Measurements from ENCODE around the gene PLAC1. TPM values are rescaled to one million over a fixed set of nuclear protein-coding genes. Genes with fewer than 3 reads are reported as not detected.

Gene PLAC1
- total RNA-seq, 2 experiments from 2014 or later, result not detected

DNA sequence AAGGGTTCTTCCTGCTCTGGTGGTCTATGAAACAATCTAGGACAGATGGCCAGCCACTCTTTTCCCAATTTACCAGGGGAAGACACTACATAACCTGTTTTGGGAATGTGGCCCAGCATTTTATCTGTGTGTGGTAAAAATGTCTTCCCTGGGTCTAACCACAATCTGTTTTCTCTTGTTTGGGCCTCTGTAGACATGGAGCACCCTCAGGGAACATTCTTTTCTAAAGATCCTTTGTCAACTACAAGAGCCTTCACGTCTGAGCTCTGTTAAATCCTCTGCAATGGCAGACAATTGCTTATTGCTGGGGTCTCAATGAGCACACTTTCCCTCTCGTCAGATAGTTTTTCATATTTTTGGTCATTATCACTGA, 35.5 kb downstream of the PLAC1 start:
- Mint-ChIP-seq H3K9me3 (ENCODE audit: insufficient read depth) (no peaks in the 10 kb centered on the region), H3K36me3 (ENCODE audit: low read depth) (no peaks in the 10 kb centered on the region), H3K4me1 (ENCODE audit: low read depth) (peaks cover 12% of the 10 kb centered on the region), H3K27ac (no peak overlapping the region), H3K4me3 (no peak overlapping the region), H3K27me3 (ENCODE audit: low read depth) (no peaks in the 10 kb centered on the region)
- DNase-seq (no peak), ATAC-seq (no peak)
- POLR2A ChIA-PET, result no interaction called here
- CTCF ChIA-PET, result no interaction called here

DNA sequence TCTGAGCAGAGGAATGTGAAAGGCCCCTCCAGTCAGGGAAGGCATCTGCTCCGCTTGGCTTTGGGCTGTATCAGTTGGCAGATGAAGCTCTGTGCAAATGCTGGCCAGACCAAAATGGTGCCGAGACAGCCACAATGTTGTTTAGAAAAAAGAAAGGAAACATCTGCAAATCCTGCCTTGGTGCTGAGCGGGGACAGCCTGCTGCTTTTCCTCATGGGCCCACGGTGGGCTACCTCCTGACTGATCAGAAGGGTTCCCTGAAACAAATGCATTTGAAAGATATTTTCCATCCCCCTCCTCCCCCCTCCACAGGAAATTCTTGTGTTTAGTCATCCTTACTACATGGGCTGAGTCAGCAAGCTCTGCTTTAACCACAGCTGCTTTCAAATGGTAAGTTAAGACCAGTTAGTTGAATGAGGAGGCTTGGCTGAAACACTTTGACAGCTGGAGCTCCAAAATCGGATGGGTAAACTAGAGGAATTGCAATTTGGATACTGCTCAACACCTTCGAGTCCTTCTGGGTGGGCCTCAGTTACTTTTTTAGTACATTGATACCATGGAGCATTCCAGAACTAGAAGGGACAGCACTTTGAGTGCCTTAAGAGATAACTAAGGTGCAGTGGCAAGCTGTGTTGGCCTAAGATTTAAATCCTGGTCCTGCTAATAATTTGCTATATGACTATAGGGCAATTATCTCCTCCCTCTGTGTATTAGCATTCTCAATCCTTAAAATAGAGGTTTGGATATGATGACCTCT, 36.0 kb downstream of the PLAC1 start:
- no peaks in the 10 kb centered on the region for H3K9me3 Mint-ChIP-seq (ENCODE audit: insufficient read depth)
- H3K27ac Mint-ChIP-seq, result no peak overlapping the region
- DNase-seq (peak; percentile 22), ATAC-seq (no peak)
- no peak overlapping the region for H3K4me3 Mint-ChIP-seq
- POLR2A ChIA-PET, result no interaction called here
- CTCF ChIA-PET, result no interaction called here
- H3K36me3 Mint-ChIP-seq (ENCODE audit: low read depth), result no peaks in the 10 kb centered on the region
- peaks cover 12% of the 10 kb centered on the region for H3K4me1 Mint-ChIP-seq (ENCODE audit: low read depth)
- no peaks in the 10 kb centered on the region for H3K27me3 Mint-ChIP-seq (ENCODE audit: low read depth)

DNA sequence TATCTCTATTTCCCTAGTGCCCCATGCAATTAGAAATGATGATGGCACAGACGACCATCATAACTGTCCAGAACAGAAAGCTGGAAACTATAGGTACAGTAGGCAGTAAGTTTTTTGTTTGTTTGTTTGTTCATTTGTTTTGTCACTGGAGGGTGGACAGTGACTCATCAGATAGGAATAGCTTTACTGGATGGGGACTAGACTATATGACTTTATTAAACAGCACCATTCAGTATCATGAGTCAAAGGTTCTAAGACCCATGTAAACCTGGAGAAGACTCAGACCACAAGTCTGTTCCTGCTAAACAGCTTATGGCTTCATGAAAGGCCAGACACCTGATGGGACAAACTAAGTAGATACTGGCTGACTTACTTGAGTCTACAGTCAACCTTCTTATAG, 38.4 kb downstream of the PLAC1 start:
- DNase-seq (no peak), ATAC-seq (no peak)
- POLR2A ChIA-PET, result no interaction called here
- Mint-ChIP-seq H3K9me3 (ENCODE audit: insufficient read depth) (no peaks in the 10 kb centered on the region), H3K27ac (no peak overlapping the region), H3K36me3 (ENCODE audit: low read depth) (no peaks in the 10 kb centered on the region), H3K4me1 (ENCODE audit: low read depth) (peaks cover 12% of the 10 kb centered on the region), H3K4me3 (no peak overlapping the region), H3K27me3 (ENCODE audit: low read depth) (no peaks in the 10 kb centered on the region)
- CTCF ChIA-PET, result no interaction called here

DNA sequence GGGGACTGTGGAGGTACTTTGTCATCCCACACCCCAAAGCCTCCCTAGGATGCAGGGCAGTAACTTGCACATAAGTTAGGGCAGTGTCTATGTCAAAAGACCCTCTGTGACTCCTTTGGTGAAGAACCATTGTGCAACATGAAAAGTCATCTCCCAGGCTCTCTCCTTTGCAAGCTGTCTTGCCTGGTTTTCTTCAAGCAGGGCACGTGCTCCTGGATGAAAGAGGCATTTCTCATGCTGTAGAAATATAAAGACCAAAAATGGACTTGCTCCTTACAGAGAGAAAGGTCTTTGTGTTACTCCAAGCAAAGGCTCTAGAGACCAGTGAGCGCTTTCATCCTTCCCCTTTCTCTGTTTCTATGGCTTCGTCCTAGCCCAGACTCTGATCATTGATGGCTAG, 44.9 kb downstream of the PLAC1 start:
- no peaks in the 10 kb centered on the region for H3K4me1 Mint-ChIP-seq (ENCODE audit: low read depth)
- CTCF ChIA-PET, result no interaction called here
- H3K4me3 Mint-ChIP-seq, result no peak overlapping the region
- H3K27me3 Mint-ChIP-seq (ENCODE audit: low read depth), result peaks cover 2% of the 10 kb centered on the region
- H3K27ac Mint-ChIP-seq, result no peak overlapping the region
- no peak for ATAC-seq
- no peaks in the 10 kb centered on the region for H3K9me3 Mint-ChIP-seq (ENCODE audit: insufficient read depth)
- POLR2A ChIA-PET, result no interaction called here
- DNase-seq, result no peak
- H3K36me3 Mint-ChIP-seq (ENCODE audit: low read depth), result no peaks in the 10 kb centered on the region

DNA sequence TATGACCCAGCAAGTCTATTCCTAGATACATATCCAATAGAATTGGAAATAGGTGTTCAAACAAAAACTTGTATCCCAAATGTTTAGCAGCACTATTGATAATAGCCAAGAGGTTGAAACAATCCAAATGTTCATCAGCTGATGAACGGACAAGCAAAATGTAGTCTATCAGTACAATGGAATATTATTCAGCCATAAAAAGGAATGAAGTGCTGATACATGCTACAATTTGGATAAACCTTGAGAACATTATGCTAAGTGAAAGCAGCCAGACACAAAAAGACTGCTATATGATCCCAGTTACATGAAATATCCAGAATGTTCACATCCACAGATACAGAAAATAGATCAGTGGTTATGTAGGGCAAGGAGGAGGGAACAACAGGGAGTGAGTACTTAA, 50.1 kb downstream of the PLAC1 start:
- H3K36me3 Mint-ChIP-seq (ENCODE audit: low read depth), result no peaks in the 10 kb centered on the region
- ChIA-PET POLR2A (no interaction called here), CTCF (no interaction called here)
- H3K27me3 Mint-ChIP-seq (ENCODE audit: low read depth), result no peaks in the 10 kb centered on the region
- ATAC-seq (no peak), DNase-seq (no peak)
- no peak overlapping the region for H3K27ac Mint-ChIP-seq
- no peaks in the 10 kb centered on the region for H3K4me1 Mint-ChIP-seq (ENCODE audit: low read depth)
- H3K4me3 Mint-ChIP-seq, result no peak overlapping the region
- no peaks in the 10 kb centered on the region for H3K9me3 Mint-ChIP-seq (ENCODE audit: insufficient read depth)

DNA sequence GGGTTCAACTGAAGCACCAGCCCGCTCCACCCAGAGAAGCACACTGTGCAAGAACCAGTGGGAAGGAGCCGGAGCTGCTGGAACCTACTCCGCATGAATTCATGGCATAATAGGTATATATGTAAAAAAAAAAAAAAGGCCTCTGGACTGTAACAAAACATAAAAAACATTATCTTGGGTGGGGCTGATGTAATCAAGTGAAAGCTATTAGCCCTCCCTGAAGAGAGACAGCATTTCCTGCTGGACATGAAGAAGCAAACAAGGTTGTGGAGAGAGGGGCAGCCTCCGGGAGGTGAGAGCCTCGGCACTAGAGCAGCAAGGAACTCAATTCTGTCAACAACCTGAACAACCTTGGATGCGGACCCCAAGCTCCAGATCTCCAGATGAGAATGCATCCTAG, 50.7 kb downstream of the PLAC1 start:
- Mint-ChIP-seq H3K27me3 (ENCODE audit: low read depth) (no peaks in the 10 kb centered on the region), H3K9me3 (ENCODE audit: insufficient read depth) (peaks cover 3% of the 10 kb centered on the region), H3K36me3 (ENCODE audit: low read depth) (peaks cover 1% of the 10 kb centered on the region), H3K4me1 (ENCODE audit: low read depth) (no peaks in the 10 kb centered on the region), H3K27ac (no peak overlapping the region), H3K4me3 (no peak overlapping the region)
- POLR2A ChIA-PET, result no interaction called here
- no peak for ATAC-seq
- DNase-seq, result no peak
- CTCF ChIA-PET, result no interaction called here

DNA sequence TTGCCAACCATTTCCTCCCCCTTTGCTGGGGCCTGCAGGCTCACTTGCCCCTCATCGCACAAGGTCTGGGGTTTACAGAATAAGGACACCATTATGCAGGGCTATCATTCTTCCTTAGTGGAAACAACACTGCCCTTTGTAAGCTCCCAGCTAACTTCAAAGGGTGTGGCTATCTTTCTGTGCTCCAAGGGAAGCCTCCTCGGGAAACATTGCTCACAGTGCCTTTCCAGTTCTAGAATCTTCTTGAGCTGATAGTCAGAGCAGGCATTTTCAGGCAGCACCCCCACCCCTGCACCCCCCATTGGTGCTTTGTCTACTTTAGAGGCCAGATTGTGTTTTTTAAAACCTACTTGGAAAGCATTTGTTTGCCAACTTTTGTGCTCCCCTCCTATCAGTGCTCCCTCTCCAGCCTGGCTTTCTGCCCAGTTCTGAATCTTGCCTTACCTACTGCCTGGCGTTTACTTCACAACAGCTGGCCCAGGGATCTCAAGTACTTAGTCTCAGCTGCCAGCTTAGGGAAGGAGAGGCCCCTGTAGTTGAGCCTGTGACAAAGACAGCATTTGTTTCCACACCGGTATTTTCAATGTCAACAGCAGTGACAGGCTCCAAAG, 53.5 kb downstream of the PLAC1 start:
- peaks cover 5% of the 10 kb centered on the region for H3K9me3 Mint-ChIP-seq (ENCODE audit: insufficient read depth)
- H3K4me3 Mint-ChIP-seq, result no peak overlapping the region
- CTCF ChIA-PET, result no interaction called here
- POLR2A ChIA-PET, result no interaction called here
- H3K36me3 Mint-ChIP-seq (ENCODE audit: low read depth), result peaks cover 2% of the 10 kb centered on the region
- ATAC-seq, result no peak
- H3K27ac Mint-ChIP-seq, result no peak overlapping the region
- H3K4me1 Mint-ChIP-seq (ENCODE audit: low read depth), result no peaks in the 10 kb centered on the region
- no peaks in the 10 kb centered on the region for H3K27me3 Mint-ChIP-seq (ENCODE audit: low read depth)
- DNase-seq, result no peak

DNA sequence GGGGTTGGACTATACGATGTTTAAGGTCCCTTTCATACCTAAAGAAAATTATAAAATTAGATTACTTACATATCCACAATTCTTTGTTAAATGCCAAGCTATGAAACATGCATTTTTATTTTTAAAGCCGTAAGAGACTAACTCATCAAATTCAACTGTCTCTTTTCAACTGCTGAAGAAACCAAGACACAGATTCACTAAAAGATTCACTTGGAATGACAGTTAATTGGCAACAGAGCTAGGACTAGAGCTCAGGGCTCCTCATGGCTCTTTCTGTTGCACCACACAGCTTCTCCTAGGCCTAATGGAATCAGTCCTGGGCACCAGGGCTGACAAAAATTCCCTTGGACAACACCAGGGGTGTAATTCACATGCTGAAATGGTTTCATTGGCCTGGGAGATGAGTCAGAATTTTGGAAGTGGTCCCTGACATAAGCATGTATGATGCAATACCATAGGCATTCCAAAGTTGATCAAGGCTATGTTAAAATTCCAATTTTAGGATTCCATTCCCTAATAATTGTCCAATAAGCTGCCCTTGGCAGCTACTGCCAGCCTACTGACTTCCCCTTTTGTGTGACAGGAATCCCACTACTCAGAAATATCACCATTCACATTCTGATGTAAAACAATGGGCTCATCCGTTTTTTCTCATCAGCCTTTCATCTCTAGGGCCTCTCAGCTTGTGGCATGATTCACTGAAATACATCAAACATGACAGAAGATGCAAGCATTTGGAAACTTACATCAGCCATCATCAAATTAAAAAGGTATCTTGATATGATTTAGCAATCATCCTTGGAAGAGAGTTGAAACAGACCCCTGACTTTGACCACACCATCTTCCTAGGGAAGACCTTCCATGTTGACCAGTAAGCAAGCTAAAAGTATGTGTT, 54.2 kb downstream of the PLAC1 start:
- Mint-ChIP-seq H3K36me3 (ENCODE audit: low read depth) (peaks cover 2% of the 10 kb centered on the region), H3K4me3 (no peak overlapping the region), H3K27me3 (ENCODE audit: low read depth) (no peaks in the 10 kb centered on the region), H3K9me3 (ENCODE audit: insufficient read depth) (peaks cover 5% of the 10 kb centered on the region), H3K4me1 (ENCODE audit: low read depth) (no peaks in the 10 kb centered on the region), H3K27ac (no peak overlapping the region)
- ATAC-seq, result no peak
- POLR2A ChIA-PET, result no interaction called here
- CTCF ChIA-PET, result no interaction called here
- DNase-seq, result no peak

DNA sequence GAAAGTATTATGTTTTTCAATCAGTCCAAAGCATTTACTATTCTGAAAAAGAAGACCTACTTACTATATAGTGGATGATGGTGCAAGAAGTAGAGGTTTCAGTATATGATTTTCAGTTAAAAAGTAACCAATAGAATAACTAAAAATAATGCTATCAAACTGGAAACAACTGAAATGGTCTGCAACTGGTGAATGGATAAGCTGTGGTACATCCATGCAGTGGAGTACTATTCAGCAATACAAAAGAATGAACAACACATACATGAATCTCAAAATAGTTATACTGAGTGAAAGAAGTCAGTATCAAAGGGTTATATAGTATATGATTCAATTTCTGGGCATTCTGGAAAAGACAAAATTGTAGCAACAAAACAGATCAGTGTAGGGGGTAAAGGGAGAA, 55.9 kb downstream of the PLAC1 start:
- Mint-ChIP-seq H3K27ac (no peak overlapping the region), H3K36me3 (ENCODE audit: low read depth) (peaks cover 2% of the 10 kb centered on the region), H3K4me1 (ENCODE audit: low read depth) (no peaks in the 10 kb centered on the region), H3K9me3 (ENCODE audit: insufficient read depth) (peaks cover 5% of the 10 kb centered on the region), H3K4me3 (no peak overlapping the region), H3K27me3 (ENCODE audit: low read depth) (peaks cover 7% of the 10 kb centered on the region)
- DNase-seq, result no peak
- POLR2A ChIA-PET, result no interaction called here
- no peak for ATAC-seq
- CTCF ChIA-PET, result no interaction called here

DNA sequence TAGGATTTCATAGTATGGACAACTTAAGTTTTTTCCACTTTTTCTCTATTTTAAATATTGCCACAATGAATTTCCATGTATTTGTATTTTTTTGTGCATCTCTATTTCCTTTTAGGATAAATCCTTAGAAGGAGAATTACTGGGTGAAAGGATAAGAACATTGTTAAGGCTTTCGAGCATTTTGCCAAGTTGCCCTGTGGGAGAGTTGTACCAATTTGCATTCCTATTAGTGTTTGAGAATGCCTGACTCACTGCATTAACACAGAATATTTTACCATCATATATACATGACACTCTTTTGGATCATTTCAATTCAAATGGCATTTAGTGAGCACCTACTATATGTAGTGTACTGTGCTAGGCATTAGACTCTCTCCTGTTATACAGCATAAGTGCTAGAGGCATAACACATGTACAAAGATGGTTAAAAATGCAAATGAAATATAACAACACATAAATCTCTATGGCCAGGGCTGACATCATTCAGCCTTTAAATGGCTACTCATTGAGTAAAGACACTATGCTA, 57.0 kb downstream of the PLAC1 start:
- POLR2A ChIA-PET, result interaction anchor here (0.7 kb wide), 1 partner anchor 119 kb away, joined by 3 read pairs; no protein-coding TSS in a partner anchor
- CTCF ChIA-PET, result no interaction called here
- Mint-ChIP-seq H3K36me3 (ENCODE audit: low read depth) (peaks cover 2% of the 10 kb centered on the region), H3K27ac (no peak overlapping the region), H3K4me1 (ENCODE audit: low read depth) (no peaks in the 10 kb centered on the region), H3K9me3 (ENCODE audit: insufficient read depth) (peaks cover 5% of the 10 kb centered on the region), H3K4me3 (no peak overlapping the region), H3K27me3 (ENCODE audit: low read depth) (peaks cover 9% of the 10 kb centered on the region)
- ATAC-seq, result no peak
- no peak for DNase-seq

DNA sequence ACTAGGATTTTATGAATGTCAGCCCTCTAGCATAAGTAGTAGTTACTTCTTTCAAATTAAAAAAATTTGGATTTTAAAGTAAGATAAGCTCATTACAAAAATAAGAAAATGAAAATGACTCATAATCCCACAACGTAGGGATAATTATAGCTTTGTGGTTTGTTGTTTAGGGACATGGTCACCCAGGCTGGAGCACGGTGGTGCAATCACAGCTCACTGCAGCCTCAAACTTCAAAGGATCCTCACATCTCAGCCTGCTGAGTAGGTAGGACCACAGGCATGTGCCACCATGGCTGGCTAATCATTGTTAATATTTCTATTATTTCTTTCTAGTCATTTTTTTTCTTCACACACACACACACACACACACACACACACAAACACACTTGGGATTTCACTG, 57.6 kb downstream of the PLAC1 start:
- H3K4me1 Mint-ChIP-seq (ENCODE audit: low read depth), result no peaks in the 10 kb centered on the region
- no peak overlapping the region for H3K4me3 Mint-ChIP-seq
- CTCF ChIA-PET, result no interaction called here
- POLR2A ChIA-PET, result interaction anchor here (0.7 kb wide), 1 partner anchor 119 kb away, joined by 3 read pairs; no protein-coding TSS in a partner anchor
- peaks cover 9% of the 10 kb centered on the region for H3K27me3 Mint-ChIP-seq (ENCODE audit: low read depth)
- H3K36me3 Mint-ChIP-seq (ENCODE audit: low read depth), result peaks cover 2% of the 10 kb centered on the region
- DNase-seq (no peak), ATAC-seq (no peak)
- no peak overlapping the region for H3K27ac Mint-ChIP-seq
- peaks cover 5% of the 10 kb centered on the region for H3K9me3 Mint-ChIP-seq (ENCODE audit: insufficient read depth)
